AG04449 (cell line): ENCODE results near the gene NDRG2.

ENCODE experiments used
- CTCF ChIA-PET: fragments of 350-600 bp; formaldehyde crosslinking; extraction: SDS; loops from one replicate; lab custom pipeline; 2021; ENCODE audit warnings: antibody characterized with exemption; lab: Yijun Ruan, JAX
- POLR2A ChIA-PET: fragments of 400-600, 350-600 bp; formaldehyde crosslinking; extraction: SDS; loops from one replicate; lab custom pipeline; 2020; ENCODE audit warnings: antibody characterized with exemption, inconsistent platforms; lab: Yijun Ruan, JAX
- DNase-seq: peaks from one replicate; pipeline ENCODE4 v3.0.0-alpha.2; 2010; ENCODE audit warnings: low read depth, low spot score
- H3K4me3 ChIP-seq: 2 replicates; pipeline ENCODE4 v1.5.1; 2011; ENCODE audit warnings: low read depth, mild to moderate bottlenecking, control low read depth, low read length
- CTCF ChIP-seq: IDR thresholded peaks from one replicate; pipeline ENCODE4 v1.5.1; 2011; ENCODE audit warnings: mild to moderate bottlenecking, moderate library complexity, low read length, control low read depth, inconsistent platforms; ENCODE audit not compliant: insufficient read depth; ENCODE audit errors: missing control alignments

NDRG2 gene

GRCh38 chr14:21063479-21063878 is 38.6 kb upstream of the NDRG2 start:
- no peak for TF ChIP-seq CTCF
- DNase-seq, result no peak
- H3K4me3 ChIP-seq, result no peak overlapping the region
- ChIA-PET CTCF (interaction anchor here (0.6 to 9.6 kb wide), 14 partner anchors 11 to 751 kb away, joined by 3 to 137 read pairs (median 5); no protein-coding TSS in a partner anchor), POLR2A (interaction anchor here (0.7 kb wide), 2 partner anchors 8 to 15 kb away, joined by 3 to 4 read pairs; no protein-coding TSS in a partner anchor)

GRCh38 chr14:21061347-21061668 is 36.4 kb upstream of the NDRG2 start:
- no peak overlapping the region for H3K4me3 ChIP-seq
- POLR2A ChIA-PET, result interaction anchor here (1.9 kb wide), 1 partner anchor 10 kb away, joined by 8 read pairs; no protein-coding TSS in a partner anchor
- DNase-seq, result no peak
- CTCF ChIA-PET, result interaction anchor here (0.9 to 9.6 kb wide), 14 partner anchors 7 to 90 kb away, joined by 3 to 137 read pairs (median 6); partner anchors contain the start of gene ARHGEF40
- TF ChIP-seq CTCF, result no peak

- DNase-seq, result no peak
- no peak for TF ChIP-seq CTCF
- ChIA-PET POLR2A (interaction anchor here (1.9 kb wide), 1 partner anchor 11 kb away, joined by 8 read pairs; no protein-coding TSS in a partner anchor), CTCF (interaction anchor here (0.9 to 9.6 kb wide), 10 partner anchors 8 to 56 kb away, joined by 3 to 137 read pairs (median 11); partner anchors contain the start of gene ARHGEF40)
- no peak overlapping the region for H3K4me3 ChIP-seq
These were observed 35.9 kb upstream of the NDRG2 start for GRCh38 chr14:21060614-21061346.

- DNase-seq, result no peak
- ChIA-PET POLR2A (no interaction called here), CTCF (interaction anchor here (1.0 to 9.6 kb wide), 7 partner anchors 7 to 45 kb away, joined by 3 to 137 read pairs (median 23); partner anchors contain the start of genes ARHGEF40 and RNASE7)
- no peak for TF ChIP-seq CTCF
- H3K4me3 ChIP-seq, result no peak overlapping the region
These were observed 35.2 kb upstream of the NDRG2 start for GRCh38 chr14:21059842-21060613.

- TF ChIP-seq CTCF, result no peak
- DNase-seq, result no peak
- POLR2A ChIA-PET, result interaction anchor here (1.4 kb wide), 1 partner anchor 12 kb away, joined by 3 read pairs; no protein-coding TSS in a partner anchor
- CTCF ChIA-PET, result interaction anchor here (0.9 to 4.7 kb wide), 6 partner anchors 8 to 46 kb away, joined by 3 to 23 read pairs (median 6); partner anchors contain the start of gene RNASE7
- no peak overlapping the region for H3K4me3 ChIP-seq
These were observed 34.0 kb upstream of the NDRG2 start for GRCh38 chr14:21058903-21059302.
